Right ventricle myocardium inferior (tissue), 1 donor: ENCODE measurements around the gene CBY1. TPM values are rescaled to one million over a fixed set of nuclear protein-coding genes. Genes with fewer than 3 reads are reported as not detected.
"Not testable (repeated sequence)": the region's sequence is repeated elsewhere in the genome, so short reads cannot be mapped to it uniquely, and the experiment has no call there.

Experiments used
- ATAC-seq: fragments of 200-7000 bp; cut with Tn5 transposase; one replicate; pipeline ENCODE4 v1.9.1; 2020; ENCODE audit warnings: mild to moderate bottlenecking, moderate library complexity
- DNase-seq: peaks from one replicate; pipeline ENCODE4 v3.0.0; 2021; ENCODE audit errors: missing footprints
- intact Hi-C: fragments of 100-400 bp; cut with DNase I; formaldehyde crosslinking; loops from one replicate; pipeline ENCODE4 v1.11.0; 2022
- long read RNA-seq: library from polyadenylated mRNA; unstranded; transcript quantifications from one replicate; pipeline ENCODE4 v2.0.0, GENCODE V29; 2021
- total RNA-seq: library from RNA; stranded (reverse); fragmentation: NEBNext Ultra II Directional; extraction: Animal tissue kit (Norgen Biotek cat#: 25700); gene quantifications from one replicate; pipeline ENCODE4 v1.2.1, GENCODE V29; 2021
- donor health status: DM: no; HTN: yes; CAD: no; lungs with severe emphysema.

CBY1 gene
- 32.9 TPM for total RNA-seq
- long read RNA-seq, transcript CBY1-201 (5 exons, 1,133 nt) = major isoform, 11 of 15 reads
- long read RNA-seq, partial matches to known transcripts = 1 of 15 reads
- long read RNA-seq, other reads (novel, unspliced or antisense) = 3 of 15 reads

DNA sequence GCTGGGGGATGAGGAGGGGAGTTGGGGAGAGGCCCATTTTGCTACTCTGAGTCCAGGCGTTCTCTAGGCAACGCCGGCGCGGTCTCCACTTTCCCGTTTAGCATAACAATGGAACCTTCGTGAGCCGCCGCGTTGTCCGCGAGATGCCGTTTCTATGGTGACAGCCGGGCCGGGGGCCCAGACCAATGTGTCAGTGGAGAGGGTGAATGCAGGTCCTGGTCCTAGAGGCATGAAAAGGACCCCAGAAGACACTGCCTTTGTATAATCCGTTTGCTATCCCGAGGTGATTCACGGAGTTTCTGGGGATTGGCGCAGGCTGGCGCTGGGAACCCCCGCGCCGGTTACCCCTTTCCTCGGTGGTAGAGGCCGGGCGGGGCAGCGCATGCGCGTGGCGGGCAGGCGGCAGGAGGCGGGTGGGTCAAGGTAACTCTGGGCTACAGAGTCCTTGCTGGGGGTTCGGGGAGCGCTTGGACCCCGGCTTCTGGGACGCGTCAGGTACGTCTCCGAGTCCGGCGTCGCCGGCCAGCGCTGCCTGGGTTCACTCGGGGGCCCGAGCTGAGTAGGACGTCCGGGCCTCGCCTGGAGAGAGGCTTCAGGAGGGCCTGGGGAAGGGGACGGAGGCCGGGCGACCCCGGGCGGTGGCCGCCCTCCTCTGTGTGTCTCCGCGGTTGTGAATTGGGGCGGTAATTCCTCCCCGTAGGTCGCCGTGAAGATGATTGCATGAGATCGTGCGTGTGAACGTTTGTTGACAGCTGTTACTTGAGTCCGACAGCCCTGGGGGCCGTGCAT is at the start of gene CBY1, which contains the start of gene FAM227A:
TSS of gene CBY1 (plus strand) at position 383 of the 789 bp plus-strand sequence. CDS start 11,417 bp downstream, outside the sequence.
TSS of gene FAM227A (minus strand) at position 137 of the 789 bp plus-strand sequence. CDS start 6,224 bp downstream, outside the sequence.
- DNase-seq (peak; percentile 96), ATAC-seq (peak; percentile 95)
- intact Hi-C loops = no loop called here

- DNase-seq = no peak
- ATAC-seq = no peak
- intact Hi-C loops = no loop called here
Measured at GRCh38 chr22:38607680-38608079, 48.8 kb upstream of the CBY1 start.

DNA sequence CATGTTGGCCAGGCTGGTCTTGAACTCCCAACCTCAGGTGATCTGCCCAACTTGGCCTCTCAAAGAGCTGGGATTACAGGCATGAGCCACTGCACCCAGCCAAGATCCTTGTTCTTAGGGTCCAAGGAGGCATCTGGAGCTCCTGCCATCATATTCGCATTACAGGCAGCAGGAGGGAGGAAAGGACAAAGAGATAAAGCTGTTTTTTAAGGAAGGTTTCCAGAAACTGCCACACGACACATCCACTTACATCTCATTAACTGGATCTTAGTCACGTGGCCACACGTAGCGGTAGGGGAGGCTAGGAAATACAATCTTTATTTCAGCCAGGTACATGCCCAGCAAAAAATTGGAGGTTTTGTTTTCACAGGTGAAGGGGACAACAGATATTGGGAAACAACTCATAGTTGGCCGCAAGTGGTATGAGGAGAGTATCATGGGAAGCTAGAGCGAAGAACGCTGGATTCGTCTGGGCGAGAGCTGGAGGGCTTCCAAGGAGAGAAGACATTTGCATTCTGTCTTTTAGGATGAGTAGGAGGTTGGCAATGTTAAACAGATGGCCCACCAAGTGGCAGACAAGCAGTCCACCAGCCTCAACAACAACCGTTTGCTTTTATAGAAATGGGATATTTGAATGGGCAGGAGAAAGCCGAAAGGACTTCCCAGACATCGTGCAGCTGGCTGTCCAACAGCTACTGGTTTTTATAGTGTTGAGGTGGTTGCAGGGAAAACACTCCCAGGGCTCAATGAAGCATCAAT is 47.3 kb upstream of the CBY1 start:
- intact Hi-C loops = no loop called here
- no peak for ATAC-seq
- no peak for DNase-seq

DNA sequence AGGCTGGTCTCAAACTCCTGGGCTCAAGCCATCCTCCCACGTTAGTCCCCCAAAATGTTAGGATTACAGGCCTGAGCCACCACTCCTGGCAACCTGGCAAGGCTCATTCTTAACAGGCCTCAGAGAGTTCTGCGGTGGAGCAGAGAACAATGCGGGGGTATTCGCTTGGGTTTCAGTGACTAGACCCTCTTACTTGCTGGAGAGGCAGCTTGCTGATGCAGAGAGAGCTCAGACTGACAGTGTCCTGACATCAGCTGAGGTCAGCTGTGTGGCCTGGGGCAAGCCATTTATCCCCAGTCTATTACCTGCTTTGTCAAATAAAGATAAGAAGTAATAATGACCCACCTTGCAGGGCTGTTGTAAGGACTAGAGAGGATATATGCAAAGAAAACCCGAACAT is 46.2 kb upstream of the CBY1 start:
- ATAC-seq (no peak), DNase-seq (no peak)

GRCh38 chr22:38611559-38611958 is 44.9 kb upstream of the CBY1 start:
- intact Hi-C loops = no loop called here
- no peak for ATAC-seq
- DNase-seq = no peak

More for the DNA sequence above, 46.2 kb upstream of the CBY1 start:
- intact Hi-C loops = no loop called here

DNA sequence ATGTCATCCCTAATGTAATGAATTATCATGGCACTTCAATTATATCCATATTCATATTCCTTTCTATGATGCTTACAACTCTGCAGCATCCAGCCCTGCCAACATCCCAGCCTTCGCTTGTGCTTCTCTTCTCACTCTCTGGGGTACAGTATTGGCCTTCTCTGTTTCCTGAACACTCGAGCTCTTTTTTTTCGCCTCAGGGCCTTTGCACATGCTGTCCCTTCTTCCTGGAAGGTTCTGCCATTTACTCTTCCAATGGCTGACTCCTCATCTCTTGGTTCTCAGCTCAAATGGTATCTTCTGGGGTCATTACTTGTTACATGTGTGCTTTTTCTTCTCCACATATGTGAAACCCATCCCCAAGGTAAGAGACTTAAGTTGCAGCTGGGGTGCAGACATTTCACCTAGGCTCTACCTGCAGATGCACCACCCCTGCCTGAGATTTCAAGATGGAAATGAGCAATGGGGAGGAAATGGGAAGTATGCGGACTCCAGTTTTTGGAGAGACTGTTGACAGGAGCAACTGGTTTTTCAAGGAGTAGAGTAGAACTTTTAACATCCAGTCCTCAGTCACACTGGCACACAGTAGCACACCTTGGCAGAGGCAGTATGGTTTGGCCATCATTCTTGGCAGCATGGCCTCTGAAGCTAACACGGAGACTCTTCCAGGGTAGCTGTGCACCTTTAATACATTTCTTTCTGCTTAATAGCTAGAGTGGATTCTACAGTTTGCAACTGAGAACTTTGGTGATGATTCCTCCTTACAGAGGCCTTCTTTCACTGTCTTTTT is 44.0 kb upstream of the CBY1 start:
- no peak for ATAC-seq
- DNase-seq = no peak
- intact Hi-C loops = no loop called here

GRCh38 chr22:38613588-38613987 is 42.9 kb upstream of the CBY1 start:
- ATAC-seq (no peak), DNase-seq (no peak)
- intact Hi-C loops = no loop called here

- DNase-seq = no peak
- intact Hi-C loops = no loop called here
- ATAC-seq = peak; percentile 83
Measured at GRCh38 chr22:38614332-38615063, 41.9 kb upstream of the CBY1 start.

DNA sequence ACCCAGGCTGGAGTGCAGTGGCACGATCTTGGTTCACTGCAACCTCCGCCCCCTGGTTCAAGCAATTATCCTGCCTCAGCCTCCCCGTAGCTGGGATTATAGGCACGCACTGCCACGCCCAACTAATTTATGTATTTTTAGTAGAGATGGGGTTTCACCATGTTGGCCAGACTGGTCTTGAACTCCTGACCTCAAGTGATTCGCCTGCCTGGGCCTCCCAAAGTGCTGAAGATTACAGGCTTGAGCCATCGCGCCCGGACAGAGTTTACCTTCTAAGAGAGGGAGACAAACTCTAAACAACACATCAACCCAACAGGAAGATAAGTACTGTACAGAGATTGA is 41.4 kb upstream of the CBY1 start:
- DNase-seq, ATAC-seq, intact Hi-C loops: not testable (repeated sequence)

GRCh38 chr22:38618258-38618657 is 38.2 kb upstream of the CBY1 start:
- ATAC-seq (no peak), DNase-seq (no peak)
- intact Hi-C loops = no loop called here

DNA sequence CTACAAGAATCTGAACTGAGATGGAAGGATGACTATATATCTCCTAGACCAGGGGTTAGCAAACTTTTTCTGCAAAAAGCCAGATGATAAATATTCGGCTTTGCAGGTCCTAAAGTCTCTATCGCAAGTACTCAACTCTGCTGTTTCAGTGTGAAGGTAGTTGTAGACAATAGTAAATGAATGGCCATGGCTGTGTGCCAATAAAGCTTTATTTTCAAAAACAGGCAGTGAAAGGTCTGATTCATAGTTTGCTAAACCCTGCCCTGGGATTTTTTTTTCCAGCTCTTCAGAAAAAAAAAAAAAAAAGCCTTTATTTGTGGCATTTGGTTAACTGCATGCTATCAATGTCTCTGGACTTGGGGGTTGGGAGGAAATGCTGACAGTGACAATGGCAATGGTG is 37.8 kb upstream of the CBY1 start:
- intact Hi-C loops = no loop called here
- DNase-seq (no peak), ATAC-seq (no peak)

DNA sequence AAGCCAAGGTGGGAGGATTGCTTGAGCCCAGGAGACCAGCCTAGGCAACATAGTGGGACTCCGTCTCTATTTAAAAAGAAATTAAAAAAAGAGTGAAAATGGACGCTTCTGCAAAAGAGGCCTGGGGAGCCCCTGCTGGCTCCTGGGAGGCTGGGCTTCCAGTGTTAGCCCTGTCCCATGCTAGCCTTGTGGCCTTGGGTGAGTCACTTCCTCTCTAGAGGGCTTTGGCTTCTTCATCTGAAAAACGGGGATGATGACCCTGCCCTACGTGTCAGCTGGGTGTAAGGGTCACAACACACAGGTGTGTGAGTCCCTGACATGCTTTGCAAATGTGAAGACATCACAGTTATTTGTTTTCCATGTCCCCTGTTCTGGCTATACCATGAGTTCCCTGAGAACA is 33.1 kb upstream of the CBY1 start:
- intact Hi-C loops = no loop called here
- no peak for ATAC-seq
- DNase-seq = no peak

GRCh38 chr22:38628444-38628843 is 28.0 kb upstream of the CBY1 start:
- intact Hi-C loops = no loop called here
- no peak for ATAC-seq
- no peak for DNase-seq

DNA sequence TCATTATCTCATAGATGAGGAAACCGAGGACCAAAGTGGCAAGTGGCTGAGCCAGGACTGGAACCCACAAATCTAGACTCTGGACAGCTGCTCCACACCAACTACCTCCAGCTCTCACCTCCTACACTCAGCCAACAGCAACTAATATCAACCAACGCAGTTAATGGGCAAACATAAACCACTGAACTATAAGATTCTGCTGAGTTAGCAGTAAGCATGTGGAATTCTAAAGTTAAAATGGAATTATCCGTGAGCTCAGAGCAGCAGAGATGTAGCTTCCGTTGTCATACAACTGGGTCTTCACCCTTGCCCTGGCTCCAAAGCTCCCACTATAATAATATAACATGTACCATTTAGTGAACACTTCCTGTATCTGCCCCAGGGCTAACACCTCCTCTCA is 27.3 kb upstream of the CBY1 start:
- intact Hi-C loops = no loop called here

DNA sequence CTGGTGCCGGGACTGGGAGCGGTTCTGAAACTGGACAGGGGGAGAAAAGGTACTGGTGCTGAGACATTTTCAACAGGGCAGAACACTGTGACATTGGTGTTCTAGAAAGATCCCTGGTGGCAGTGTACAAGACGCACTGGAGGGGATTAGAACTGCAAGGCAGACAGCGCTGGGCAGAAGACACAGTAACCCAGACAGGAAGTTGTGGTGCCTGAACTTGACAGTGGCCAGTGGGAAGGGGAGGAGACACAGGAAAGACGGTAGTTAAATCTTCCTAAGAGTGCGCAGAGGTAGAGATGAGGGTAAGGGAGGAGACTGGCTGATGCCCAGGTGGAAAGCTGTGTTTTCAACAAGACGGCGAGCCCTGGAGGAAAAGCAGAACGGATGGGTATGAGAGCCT is 24.7 kb upstream of the CBY1 start:
- intact Hi-C loops = no loop called here
- ATAC-seq (no peak), DNase-seq (no peak)

More for the DNA sequence above, 27.3 kb upstream of the CBY1 start:
- DNase-seq (no peak), ATAC-seq (no peak)

- DNase-seq (no peak), ATAC-seq (no peak)
- intact Hi-C loops = no loop called here
Measured at GRCh38 chr22:38632528-38632927, 23.9 kb upstream of the CBY1 start.

- ATAC-seq = no peak
- no peak for DNase-seq
- intact Hi-C loops = no loop called here
Measured at GRCh38 chr22:38638216-38638615, 18.2 kb upstream of the CBY1 start.

DNA sequence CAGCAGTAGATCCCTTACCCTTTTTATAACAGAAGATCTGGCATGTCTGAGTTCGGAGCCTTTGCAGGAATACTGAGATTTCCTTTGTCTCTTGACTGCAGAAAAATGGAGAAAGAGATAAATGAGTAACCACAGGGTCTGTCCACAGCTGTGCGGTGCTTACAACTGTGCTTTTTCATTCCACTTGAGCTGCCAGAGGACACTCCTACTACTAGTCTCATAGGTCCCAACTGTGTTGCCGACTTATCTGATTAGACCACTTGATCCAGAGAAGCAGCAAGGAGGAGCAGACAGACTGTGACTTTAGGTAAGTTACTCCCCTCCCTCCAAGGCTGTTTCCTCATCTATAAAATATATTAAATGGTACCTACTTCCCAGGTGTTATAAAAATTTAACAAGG is 17.7 kb upstream of the CBY1 start:
- no peak for DNase-seq
- intact Hi-C loops = no loop called here
- no peak for ATAC-seq
